ENCODE results near the gene TREH.
A peak's percentile ranks its signal among the peaks of the same experiment; 100 is the strongest.
"Not testable (repeated sequence)": the region's sequence is repeated elsewhere in the genome, so short reads cannot be mapped to it uniquely, and the experiment has no call there.

TREH gene

DNA sequence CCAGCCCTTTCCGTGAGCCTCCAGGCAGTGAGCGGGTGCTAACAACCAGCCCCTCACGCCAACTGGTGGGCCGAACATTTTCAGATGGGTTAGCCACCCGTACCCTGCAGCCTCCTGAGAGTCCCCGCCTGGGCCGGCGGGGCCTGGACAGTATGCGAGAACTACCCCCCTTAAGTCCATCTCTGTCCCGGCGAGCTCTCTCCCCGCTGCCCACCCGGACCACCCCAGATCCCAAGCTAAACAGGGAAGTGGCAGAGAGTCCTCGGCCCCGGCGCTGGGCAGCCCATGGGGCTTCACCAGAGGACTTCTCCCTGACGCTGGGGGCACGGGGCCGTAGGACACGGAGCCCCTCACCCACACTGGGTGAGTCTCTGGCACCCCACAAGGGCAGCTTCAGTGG is 51.4 kb downstream of the TREH start:
- DNase-seq = no peak

- DNase-seq = no peak
Observed at GRCh38 chr11:118627566-118627965, 51.9 kb downstream of the TREH start.

- DNase-seq = peak; percentile 92
Observed at GRCh38 chr11:118625976-118626375, 53.5 kb downstream of the TREH start.

DNA sequence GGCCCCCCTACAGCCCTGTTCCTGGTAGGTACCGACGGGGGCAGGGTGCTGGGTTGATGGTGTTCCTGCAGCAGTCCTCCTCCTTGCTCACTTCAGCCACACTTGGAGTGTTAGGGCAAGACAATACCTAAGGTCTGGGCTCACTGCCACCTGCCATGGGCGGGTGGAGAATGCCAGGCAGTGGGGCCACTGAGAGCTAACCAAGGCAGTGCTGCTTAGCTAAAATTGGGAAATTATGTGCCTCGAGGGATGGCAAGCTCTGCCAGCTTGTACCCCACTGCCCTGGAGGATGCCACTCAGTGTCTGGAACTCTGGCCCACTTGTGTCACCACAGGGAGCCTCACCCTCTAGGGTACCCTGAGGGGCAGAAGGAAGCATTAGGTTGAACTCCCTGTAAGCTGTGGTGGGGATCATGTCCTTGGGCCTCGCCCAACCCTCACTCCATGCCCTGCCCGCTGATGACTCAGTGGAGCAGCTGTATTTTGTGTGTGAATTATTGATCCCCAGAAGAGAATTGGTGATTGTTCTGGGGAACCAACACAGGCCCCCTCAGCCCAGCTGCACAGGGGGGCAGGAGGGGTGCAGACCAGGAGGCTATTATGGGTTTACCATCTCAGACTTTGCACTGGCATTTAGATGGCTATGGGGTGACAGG is 54.3 kb downstream of the TREH start:
- DNase-seq = peak; percentile 92

GRCh38 chr11:118623269-118623655 is 56.2 kb downstream of the TREH start:
- peak; percentile 99 for DNase-seq

- DNase-seq = peak; percentile 98
Observed at GRCh38 chr11:118622376-118623268, 56.8 kb downstream of the TREH start.

DNA sequence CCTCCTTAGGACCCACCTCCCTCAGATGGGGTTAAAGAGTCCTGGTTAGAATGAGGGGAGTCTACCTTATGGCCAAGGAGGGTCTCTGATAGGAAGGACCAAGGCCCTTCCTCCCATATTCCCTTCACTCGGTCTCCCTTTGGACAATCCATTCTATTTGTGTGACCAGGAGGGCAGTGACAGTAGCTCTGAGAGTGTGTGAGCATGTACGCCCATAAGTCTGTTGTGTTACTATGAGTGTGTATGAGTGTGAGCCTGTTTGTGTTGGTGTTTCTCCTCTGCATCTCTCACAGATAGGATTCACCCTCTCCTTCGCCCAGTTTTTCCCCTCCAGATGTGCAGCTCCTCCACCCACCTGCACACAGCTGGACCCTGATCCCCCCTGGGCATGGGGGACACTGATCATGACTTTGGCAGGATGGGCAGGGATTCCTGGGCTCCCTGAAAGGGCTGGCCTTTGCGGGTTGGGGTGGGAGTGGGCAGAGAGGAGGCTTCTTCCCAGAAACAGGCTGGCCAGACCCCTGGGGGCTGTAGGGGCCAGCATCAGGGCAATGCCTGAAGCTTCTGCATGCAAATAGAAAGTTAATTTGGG is 57.6 kb downstream of the TREH start:
- peak; percentile 68 for DNase-seq

- DNase-seq = peak; percentile 97
Observed at GRCh38 chr11:118621071-118621783, 58.2 kb downstream of the TREH start.

- DNase-seq = no peak
Observed at GRCh38 chr11:118620529-118621070, 58.9 kb downstream of the TREH start.

GRCh38 chr11:118619444-118620197 is 59.8 kb downstream of the TREH start:
- DNase-seq = peak; percentile 43

DNA sequence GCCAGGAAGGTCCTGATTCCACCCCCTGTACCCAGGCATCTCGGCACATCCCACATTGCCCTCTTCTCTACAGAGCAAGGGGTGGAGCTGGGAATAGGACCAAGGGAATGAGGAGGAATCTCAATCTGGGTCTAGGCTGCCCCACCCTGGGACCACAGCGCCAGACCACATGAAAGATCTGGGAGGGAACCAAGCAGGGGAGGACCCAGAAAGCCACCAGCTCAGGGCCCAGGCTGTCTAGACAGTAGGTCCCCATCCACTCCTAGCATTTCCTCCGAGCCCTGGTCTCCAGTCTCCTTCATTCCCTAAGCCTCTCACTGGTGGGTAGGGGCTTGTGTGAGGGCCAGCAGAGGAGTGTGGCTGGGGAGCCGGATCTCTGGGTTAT is 60.5 kb downstream of the TREH start:
- DNase-seq = no peak

DNA sequence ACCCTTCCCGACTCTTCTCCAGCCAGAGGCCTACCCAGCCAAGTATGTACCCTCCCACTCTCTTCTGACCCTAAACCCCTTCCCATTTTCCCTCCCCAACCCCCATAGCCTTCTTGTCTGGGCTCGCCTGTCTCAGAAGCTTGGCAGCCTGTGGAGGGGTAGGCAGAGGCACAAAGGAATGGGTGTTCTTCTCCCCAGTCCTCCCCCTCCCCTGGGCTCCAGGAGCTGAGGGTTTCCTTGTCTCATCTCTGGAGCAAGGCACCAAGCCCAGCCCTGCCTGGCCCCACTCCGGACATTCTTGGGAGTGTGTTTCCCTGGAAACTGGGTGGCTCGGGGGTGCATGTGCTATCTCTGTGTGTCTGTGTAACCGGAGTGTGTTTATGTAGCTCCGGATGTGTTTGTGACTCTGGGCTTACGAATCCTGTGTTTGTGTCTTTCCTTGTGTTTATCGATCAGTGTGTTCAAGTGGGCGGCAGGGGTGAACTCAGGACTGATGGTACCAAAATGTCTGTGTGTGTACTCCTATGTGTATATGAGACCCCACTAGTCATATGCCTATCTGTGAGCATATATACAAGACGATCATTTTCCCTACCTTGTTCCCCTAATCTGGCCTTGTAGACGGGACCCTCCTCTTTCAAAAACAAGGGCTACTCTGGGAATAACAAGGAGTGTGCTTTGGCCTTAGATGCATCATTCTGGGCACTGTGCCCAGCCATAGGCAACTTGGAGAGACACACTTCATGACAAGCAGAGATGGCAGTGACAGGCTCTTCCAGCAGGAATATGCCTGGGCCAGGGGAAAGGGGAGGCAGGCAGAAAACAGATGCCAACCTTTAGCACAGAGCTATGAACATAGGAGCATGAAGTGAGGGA is 61.1 kb downstream of the TREH start:
- peak; percentile 27 for DNase-seq

- DNase-seq = peak; percentile 45
Observed at GRCh38 chr11:118615976-118616371, 63.5 kb downstream of the TREH start.

DNA sequence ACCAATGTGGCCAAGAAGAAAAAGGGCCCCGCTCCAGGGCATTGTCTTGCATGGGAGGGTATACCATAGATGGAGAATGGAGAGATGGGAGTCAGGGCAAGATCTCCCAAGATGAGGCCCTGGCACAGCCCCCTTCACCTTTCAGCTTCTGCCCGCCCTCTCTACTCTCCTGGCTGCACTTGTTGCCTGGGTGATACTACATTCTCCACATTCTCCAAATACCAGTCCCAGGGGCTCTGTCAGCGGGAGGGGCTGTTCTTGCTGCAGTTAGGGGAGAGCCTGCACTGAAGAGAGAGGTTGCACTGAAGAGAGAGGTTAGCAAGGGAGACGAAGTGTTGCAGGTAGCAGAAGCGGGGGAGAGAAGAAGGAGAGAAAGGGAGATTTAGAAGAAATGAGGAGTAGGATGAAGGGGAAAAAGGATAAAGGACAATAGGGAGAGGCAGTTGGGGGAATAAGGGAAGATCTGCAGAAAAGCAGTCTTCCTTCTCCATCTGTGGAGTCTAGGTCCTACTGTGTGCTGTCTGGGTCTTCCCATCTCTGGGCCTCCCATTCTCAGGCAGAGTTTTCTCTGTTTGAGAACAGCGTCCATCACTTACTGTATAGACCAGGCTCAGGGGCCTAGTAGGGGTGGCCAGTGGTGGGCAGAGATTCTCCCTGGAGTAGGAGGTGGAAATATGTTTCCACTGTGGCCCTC is 64.0 kb downstream of the TREH start:
- DNase-seq = no peak

- DNase-seq = no peak
Observed at GRCh38 chr11:118614511-118614910, 64.9 kb downstream of the TREH start.

GRCh38 chr11:118612378-118612777 is 67.1 kb downstream of the TREH start:
- DNase-seq = no peak

- not testable (repeated sequence) for DNase-seq
Observed at GRCh38 chr11:118611433-118611795, 68.0 kb downstream of the TREH start.

- peak; percentile 90 for DNase-seq
Observed at GRCh38 chr11:118610773-118611432, 68.5 kb downstream of the TREH start.

GRCh38 chr11:118610225-118610772 is 69.2 kb downstream of the TREH start:
- no peak for DNase-seq
